Hematopoietic multipotent progenitor cell (in vitro differentiated cells): ENCODE data around the gene PAK1IP1. TPM values are rescaled to one million over a fixed set of nuclear protein-coding genes. Genes with fewer than 3 reads are reported as not detected.
A peak's percentile ranks its signal among the peaks of the same experiment; 100 is the strongest.
"Not testable (repeated sequence)": the region's sequence is repeated elsewhere in the genome, so short reads cannot be mapped to it uniquely, and the experiment has no call there.

Experiments
- DNase-seq, 3 donors: peaks; one replicate each; pipeline ENCODE4 v3.0.0-alpha.2; 2011 to 2015; ENCODE audit warnings: low read depth in 2 of 3, low spot score in 2 of 3
- total RNA-seq: library from RNA; depleted of rRNA; stranded (reverse); fragments of >200 nt; gene quantifications from one replicate; pipeline ENCODE4 v1.2.3, GENCODE V29; 2012

The PAK1IP1 gene, protein sequence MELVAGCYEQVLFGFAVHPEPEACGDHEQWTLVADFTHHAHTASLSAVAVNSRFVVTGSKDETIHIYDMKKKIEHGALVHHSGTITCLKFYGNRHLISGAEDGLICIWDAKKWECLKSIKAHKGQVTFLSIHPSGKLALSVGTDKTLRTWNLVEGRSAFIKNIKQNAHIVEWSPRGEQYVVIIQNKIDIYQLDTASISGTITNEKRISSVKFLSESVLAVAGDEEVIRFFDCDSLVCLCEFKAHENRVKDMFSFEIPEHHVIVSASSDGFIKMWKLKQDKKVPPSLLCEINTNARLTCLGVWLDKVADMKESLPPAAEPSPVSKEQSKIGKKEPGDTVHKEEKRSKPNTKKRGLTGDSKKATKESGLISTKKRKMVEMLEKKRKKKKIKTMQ
- 4.0 TPM for total RNA-seq

DNA sequence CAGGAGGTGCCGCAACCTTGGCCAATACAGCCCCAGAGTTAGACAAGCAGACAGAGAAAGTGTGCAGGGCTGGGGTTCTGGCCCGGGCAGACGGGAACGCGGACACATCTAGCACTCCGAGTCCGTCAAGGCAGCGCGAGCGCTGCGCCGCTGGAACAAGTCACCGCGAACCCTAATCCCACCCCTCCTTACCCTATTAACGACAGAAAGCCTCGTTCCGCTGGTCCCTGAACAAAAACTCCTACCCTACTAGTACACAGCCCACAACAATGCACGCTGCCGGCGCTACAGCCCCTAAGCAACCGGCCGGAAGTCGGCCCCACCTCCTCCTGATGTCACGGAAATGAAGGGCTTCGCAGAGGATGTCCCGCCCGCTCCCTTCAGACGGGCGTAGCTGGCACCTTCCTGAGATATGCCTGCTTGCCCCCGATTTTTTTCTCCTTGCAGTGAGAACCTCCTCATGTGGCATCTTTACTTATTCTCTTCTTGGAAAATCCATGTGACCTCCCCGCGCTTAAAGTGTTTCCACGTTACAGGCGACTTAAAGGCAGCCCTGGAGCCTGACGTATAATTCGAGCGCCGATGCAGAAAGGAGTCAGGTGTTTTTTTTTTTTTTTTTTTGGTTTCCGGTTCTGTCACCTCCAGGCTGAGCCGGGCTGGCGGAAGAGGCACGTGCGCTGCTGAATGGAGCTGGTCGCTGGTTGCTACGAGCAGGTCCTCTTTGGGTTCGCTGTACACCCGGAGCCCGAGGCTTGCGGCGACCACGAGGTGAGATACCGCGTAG is at the start of gene PAK1IP1, which contains the start of gene C6orf52:
Gene PAK1IP1 (plus strand): TSS at position 671 of the 784 bp plus-strand sequence. CDS start 14 bp downstream, at position 685.
Gene C6orf52 (minus strand): TSS at position 315 of the 784 bp plus-strand sequence. CDS start 7,066 bp downstream, outside the sequence.
- peak; percentile 95 to 98 (median 97) for DNase-seq

DNA sequence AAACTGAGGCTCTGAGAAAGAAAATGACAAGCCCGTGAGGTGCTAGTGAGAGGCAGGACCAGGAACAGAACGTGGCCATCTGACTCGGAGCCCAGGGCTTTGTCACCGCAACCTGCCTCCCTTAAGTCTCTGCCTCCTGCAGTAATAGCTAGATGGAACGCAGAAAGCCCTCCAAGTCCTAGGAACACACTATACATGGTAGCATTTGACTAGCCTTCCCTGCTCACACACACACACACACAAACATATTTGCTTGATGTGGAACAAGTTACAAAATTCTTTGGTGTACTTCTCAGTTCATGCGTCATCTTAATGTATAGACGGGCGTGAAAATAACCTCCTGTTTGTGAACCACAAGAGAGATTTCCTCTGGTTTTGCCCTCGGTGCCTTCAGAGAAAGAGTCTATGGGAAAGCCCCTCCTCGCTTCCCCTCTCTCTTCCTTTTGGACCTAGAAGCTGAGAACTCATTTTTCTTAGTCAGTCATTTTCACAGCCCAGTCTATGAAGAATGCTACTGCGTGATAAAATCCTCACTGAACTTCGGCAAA is 39.2 kb upstream of the PAK1IP1 start:
- DNase-seq = peak in 2 of 3 donors; percentile 51 to 53

DNA sequence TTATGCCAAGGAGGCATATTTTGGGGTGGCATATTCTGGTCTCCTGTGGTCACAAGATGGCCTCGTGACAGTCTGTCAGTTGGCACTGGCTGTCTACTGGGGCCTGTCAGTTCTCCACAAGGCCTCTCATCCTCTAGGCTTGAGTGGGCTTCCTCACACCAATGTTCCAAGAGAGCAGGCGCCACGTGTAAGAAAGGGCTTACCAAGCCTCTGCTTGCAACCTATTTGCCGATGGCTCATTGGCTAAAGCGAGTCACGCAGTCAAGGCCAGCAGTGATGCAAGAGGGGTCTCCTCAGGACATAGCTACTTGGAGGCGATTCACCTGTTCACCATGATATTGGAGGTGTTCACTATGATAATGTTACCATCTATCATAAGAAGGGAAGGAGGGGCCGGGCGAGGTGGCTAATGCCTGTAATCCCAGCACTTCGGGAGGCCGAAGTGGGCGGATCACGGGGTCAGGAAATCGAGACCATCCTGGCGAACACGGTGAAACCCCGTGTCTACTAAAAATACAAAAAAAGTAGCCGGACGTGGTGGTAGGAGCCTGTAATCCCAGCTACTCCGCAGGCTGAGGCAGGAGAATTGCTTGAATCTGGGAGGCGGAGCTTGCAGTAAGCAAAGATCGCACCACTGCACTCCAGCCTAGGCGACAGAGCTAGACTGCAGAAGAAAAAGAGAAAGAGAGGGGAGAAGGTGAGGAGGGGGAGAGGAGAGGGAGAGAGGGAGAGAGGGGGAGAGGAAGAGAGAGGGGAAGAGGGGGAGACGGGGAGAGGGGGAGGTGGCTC is 35.7 kb upstream of the PAK1IP1 start:
- DNase-seq = no peak

DNA sequence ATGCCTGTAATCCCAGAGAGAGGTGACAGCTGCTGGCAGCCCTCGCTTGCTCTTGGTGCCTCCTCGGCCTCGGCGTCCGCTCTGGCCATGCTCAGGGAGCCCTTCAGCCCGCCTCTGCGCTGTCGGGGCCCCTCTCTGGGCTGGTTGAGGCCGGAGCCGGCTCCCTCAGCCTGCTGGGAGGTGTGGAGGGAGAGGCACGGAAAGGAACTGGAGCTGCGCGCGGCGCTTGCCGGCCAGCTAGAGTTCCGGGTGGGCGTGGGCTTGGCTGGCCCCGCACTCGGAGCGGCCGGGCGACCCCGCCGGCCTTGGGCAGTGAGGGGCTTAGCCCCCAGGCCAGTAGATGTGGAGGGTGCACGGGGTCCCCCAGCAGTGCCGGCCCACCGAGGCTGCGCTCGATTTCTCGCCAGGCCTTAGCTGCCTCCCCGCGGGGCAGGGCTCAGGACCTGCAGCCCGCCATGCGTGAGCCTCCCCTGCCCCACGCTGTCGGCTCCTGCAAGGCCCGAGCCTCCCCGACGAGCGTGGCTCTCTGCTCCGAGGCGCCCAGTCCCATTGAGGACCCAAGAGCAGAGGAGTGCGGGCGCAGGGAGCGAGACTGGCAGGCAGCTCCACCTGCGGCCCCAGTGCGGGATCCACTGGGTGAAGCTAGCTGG is 34.9 kb upstream of the PAK1IP1 start:
- no peak for DNase-seq

DNA sequence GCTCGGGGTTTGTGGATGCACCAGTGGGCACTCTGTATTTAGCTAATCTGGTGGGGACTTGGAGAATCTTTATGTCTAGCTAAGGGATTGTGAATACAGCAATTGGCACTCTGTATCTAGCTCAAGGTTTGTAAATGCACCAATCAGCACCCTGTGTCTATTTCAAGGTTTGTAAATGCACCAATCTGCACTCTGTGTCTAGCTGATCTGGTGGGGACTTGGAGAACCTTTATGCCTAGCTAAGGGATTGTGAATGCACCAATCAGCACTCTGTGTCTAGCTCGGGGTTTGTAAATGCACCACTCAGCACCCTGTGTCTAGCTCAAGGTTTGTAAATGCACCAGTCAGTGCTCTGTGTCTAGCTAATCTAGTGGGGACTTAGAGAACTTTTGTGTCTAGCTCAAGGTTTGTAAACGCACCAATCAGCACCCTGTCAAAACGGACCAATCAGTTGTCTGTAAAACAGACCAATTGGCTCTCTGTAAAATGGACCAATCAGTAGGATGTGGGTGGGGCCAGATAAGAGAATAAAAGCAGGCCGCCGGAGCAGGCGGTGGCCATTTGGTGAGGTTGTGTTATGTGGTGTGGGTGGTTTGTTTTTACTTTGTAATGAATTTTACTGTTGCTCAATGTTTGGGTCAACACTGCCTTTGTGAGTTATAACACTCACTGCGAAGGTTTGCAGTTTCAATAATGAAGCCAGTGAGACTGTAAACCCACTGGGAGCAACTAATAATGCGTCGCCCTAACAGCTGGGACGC is 34.2 kb upstream of the PAK1IP1 start:
- not testable (repeated sequence) for DNase-seq

DNA sequence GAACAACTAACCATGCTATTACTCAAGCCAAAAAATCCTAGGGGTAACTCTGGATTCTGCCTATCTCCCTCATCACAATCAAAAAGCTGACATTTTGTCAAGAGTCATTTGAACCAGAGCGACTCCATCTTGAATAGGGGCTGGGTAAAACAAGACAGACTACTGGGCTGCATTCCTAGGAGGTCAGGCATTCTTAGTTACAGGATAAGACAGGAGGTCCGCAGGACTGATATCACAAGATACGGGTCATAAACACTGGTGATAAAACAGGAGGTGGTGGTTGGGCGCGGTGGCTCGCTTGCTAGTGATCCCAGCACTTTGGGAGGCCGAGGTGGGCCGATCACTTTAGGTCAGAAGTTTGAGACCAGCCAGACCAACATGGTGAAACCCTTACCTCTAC is 32.6 kb upstream of the PAK1IP1 start:
- no peak for DNase-seq

DNA sequence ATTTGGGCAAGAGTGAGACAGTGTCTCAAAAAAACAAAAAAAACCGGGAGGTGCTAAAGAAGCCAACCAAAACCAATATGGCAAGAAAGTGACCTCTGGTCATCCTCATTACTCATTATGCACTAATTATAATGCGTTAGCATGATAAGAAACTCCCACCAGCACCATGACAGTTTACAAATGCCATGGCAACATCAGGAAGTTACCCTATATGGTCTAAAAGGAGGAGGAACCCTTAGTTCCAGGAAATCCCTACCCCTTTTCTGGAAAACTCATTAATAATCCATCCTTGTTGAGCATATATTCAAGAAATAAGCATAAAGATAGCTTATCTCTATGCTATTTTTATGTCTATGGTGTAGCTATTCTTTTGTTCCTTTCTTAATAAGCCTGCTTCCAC is 32.0 kb upstream of the PAK1IP1 start:
- DNase-seq = no peak

DNA sequence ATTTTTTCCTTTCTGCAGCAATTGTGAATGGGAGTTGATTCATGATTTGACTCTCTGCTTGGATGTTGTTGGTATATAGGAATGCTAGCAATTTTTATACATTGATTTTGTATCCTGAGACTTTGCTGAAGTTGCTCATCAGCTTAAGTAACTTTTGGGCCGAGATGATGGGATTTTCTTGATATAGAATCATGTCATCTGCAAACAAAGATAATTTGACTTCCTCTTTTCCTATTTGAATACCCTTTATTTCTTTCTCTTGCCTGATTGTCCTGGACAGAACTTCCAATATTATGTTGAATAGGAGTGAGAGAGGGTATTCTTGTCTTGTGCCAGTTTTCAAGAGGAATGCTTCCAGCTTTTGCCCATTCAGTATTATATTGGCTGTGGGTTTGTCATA is 29.2 kb upstream of the PAK1IP1 start:
- DNase-seq = not testable (repeated sequence)

DNA sequence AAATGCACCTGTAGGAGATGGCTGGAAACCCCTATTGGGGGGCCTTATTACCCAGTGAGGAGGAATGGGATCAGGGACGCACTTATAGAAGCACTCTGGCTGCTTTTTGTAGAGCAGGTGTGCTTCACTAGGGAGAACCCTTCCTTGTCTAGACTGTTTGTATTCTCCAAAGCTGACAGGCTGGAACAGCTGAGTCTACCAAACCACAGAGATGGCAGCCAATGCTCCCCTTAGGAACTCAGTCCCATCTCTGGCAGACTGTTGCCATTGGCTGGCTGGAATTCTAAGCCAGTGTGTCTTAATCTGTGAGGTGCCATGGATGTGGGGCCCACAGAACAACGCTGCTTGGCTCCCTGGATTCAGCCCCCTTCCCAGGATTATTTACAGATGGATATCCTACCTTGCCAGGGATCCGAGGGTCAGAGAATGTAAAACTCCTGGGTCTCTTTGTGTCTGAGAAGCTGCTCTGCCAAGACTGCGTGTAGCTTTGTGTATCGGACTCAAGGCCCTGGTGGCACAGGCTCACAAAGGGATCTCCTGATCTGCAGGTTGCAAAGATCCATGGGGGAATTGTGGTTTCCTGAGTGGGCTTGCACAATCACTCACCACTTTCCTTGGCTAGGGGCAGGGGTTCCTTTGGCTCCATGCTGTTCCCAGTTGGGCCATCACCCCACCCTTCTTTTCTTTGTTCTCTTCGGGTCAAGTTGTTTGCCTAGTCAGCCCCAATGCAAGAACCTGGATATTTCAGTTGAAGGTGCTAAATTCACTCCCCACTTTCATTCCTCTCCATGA is 26.4 kb upstream of the PAK1IP1 start:
- DNase-seq = no peak

DNA sequence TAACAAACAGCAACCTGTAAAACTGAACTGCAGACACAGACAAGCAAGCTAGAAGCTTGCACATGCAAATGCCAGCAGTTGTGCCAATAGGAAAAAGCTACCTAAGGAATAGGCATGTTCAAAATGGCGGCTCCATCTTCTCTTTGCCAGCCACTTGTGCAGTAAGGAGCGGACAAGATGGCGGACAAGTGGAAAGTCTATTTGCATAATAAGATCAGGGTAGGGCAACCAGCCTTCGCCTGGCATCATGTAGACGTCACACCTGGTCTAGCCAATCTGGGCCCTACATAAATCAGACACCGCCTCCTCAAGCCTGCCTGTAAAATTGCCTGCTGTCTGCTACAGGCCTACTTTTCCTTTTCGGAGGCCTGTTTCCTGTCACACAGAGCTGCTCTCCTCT is 18.4 kb upstream of the PAK1IP1 start:
- DNase-seq = no peak

DNA sequence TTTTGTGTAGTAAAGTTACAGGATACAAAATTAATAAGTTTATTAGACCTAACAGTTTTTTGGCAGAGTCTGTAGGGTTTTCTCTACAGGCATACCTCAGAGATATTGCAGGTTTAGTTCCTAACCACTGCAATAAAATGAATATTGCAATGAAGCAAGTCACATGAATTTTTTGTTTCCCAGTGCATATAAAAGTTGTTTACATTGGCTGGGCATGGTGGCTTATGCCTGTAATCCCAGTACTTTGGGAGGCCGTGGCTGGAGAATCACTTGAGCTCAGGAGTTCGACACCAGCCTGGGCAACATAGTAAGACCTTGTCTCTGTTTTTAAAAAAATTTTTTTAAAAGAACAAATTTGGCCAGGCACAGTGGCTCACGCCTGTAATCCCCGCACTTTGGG is 16.3 kb upstream of the PAK1IP1 start:
- DNase-seq = no peak

DNA sequence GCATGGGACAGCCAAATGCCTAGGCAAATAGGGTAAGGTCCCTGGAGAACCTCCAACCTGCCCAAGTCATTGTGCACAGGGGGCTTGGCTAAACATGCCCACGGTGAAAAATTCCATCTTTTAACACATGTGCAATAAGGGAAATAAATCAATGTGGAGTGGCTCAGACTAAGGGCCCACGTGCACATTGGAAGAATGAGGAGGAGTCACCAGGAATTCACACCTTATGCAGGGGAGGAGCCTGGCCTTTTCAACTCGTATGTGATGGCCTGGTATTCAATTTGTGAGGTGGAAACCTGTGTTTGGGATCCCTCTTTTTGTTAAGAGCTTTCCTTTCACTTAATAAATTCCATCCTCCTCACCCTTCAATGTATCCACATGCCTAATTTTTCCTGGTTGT is 13.0 kb upstream of the PAK1IP1 start:
- no peak for DNase-seq

DNA sequence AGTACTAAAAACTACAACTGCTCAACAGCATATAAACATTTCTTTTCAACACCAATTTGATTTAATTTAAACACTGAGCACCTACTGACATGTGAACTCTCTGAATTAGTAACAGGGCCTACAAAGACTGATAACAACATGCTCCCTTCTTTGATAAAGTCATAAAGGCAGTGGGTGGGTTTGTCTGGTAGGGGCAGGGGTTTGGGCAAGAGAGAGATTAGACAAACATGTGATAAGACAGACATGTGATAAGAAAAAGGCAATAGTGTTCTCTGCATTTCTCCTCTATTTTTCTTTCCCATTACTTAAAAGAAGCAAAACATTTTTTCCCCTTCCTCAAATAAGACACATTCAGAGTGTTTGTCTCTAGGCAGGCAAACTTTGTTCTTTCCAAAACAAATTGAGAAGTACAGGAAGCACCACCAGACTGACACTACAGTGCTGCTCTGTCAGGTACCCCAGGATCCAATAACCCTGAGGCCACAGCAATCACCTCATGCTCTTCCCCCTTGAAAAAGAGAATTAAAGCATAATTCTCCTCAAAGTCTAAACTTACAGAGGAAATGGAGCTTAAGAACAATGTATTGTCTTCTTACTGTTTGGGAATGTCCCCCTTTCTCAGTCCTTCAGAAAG is 12.3 kb upstream of the PAK1IP1 start:
- no peak for DNase-seq

DNA sequence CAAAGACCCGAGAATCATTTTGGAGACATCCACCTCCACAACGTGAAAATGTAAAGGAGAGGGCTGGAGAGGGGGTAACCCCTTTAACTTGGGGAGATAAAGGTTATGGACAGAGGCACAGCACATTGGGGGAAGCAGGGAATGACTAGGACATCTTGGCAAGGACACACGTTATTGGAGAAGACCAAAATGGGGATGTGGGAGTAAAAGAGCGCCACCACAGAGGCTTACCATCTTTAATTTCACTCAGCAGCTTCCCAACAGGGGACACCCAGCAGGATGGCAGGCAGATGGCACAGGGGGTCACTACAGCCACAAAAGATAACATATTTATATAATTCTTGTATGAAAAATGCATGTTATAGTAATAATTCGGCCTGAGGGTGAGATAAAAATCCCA is 10.2 kb upstream of the PAK1IP1 start:
- no peak for DNase-seq

DNA sequence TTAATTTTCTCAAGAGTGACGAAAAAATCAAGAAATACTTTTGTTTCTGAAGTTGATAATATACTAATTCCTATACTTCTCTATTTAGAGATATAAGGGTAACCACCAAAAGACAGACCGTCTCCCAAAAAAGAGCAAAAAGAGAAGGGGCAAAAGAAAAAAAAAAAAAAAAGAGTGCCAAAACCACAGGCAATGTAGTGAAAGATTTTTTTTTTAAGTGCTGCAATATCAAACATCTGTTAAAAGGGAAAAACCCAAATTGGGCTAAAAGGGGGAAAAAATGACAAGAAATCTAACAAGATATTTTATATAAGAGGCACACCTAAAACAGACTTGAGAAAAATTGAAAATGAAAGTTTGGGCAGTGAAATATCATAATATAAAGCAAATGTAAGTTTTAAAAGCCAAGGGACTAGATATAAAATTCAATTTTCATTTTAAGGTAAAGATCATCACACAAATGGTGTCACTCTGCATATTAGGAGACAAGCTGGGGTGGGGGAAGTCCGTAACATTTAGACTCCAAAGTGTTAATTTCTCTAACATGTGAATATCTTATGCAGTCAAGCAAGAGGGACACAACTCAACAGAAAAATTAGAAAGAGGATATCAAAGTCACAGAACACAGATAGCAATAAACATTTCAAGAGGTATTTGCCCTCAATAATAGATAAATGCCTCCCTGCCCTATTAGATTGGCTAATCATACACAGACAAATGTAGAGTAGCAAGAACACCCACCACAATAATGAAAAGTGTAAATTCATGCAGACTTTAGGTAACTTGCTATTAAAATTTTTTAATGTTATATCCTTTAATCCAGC is 9.5 kb upstream of the PAK1IP1 start:
- DNase-seq = peak in 1 of 3 donors; percentile 5

DNA sequence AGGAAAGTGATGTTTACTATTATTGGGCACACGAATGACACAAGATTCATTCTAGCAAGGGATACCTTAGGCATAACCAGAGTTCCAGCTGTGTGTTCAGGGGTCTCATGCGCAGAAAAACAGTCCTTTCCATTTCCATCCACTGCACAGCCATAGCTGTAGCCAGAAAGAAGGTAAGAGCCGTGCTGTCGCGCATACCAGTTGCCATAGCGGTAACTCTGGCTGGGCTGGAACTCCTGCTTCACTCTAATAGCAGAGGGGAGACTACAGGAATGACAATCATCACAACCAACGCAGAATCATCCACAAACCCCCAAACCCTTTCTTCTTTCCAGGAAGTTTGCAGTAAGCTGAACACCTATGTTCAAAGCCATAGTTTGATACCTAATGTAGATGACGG is 7.9 kb upstream of the PAK1IP1 start:
- DNase-seq = no peak

DNA sequence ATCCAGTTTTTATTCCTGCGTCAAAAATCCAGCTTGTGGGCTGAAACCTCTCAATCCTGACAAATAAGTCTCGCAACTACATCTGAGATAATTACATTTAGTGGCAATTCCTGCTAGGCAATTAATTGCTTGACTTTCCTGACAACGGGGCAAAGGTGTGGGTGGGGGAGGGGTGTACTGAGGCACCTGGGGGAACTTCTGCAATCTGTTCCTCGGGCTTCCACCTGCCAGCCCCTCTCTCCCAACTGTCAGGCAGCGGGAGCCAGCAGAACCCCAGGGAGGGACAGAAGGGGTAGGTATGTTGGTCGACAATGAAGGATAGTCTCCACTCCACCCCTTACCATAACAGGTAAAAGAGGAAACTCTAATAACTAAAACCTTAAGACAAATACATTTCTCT is 7.2 kb upstream of the PAK1IP1 start:
- DNase-seq = no peak
